Measurements from ENCODE around the gene SUCO. TPM values are rescaled to one million over a fixed set of nuclear protein-coding genes. Genes with fewer than 3 reads are reported as not detected.
"Not testable (repeated sequence)": the region's sequence is repeated elsewhere in the genome, so short reads cannot be mapped to it uniquely, and the experiment has no call there.

Gene SUCO
- polyA plus RNA-seq, 1 donor (not counting 4 experiments of a cell fraction or from before 2014, with no cell fraction given), result 13.8 TPM

DNA sequence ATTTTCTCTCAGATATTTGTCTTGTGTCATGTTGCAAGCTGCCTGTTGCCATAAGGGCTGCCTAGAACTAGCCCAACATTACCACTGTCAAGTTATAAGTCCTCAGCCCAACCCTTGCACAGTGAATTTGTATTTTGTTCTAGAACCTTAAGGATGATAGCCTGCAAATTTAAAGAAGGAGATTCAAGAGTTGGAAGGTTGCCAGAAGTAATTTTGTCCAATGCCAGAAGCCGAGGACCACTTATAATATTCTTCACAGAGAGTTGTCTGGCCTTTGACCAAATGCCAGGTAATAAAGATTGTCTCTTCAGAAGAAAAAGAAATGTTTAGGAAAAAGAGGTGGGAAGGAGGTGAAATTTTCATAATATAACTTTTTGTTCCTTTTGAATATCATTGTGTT is 40.5 kb upstream of the SUCO start:
- H3K9me3 ChIP-seq (ENCODE audit: control insufficient read depth, low read depth, low read length), result no peaks in the 10 kb centered on the region
- H3K27ac ChIP-seq (ENCODE audit: control insufficient read depth, insufficient read depth, low read length), result no peak overlapping the region
- H3K9ac ChIP-seq (ENCODE audit: control insufficient read depth, extremely low read depth, insufficient read depth, low read length), result no peak overlapping the region
- H3K79me2 ChIP-seq (ENCODE audit: control insufficient read depth, insufficient read depth, low read length), result no peaks in the 10 kb centered on the region
- no peaks in the 10 kb centered on the region for H3K36me3 ChIP-seq (ENCODE audit: control insufficient read depth in 2 of 2, extremely low read depth in 1 of 2, insufficient read depth in 2 of 2, low read length in 2 of 2)
- no peak overlapping the region for H3K4me2 ChIP-seq (ENCODE audit: control insufficient read depth, extremely low read depth, insufficient read depth, low read depth, low read length)
- H4K20me1 ChIP-seq (ENCODE audit: control insufficient read depth, extremely low read depth, insufficient read depth, low read length), result no peaks in the 10 kb centered on the region
- no peaks in the 10 kb centered on the region for H3K27me3 ChIP-seq (ENCODE audit: control insufficient read depth, extremely low read depth, insufficient read depth, low read length)
- no peak for DNase-seq (ENCODE audit: low read depth, low spot score)
- no peak overlapping the region for H2AFZ ChIP-seq (ENCODE audit: control insufficient read depth, low read length)
- H3K4me1 ChIP-seq (ENCODE audit: control insufficient read depth, extremely low read depth, insufficient read depth, low read length), result peaks cover 6% of the 10 kb centered on the region
- FAIRE-seq, result no peak
- no peak overlapping the region for H3K4me3 ChIP-seq (ENCODE audit: control insufficient read depth in 2 of 3, extremely low read depth in 1 of 3, insufficient read depth in 2 of 3, low read depth in 1 of 3, low read length in 3 of 3)
- H3K9me1 ChIP-seq (ENCODE audit: control insufficient read depth, extremely low read depth, insufficient read depth, low read length), result no peaks in the 10 kb centered on the region
- TF ChIP-seq EZH2 (IDR thresholded peaks at IDR 0.05; ENCODE audit: low read length), result no peak
- no peak for TF ChIP-seq CTCF (optimal IDR thresholded peaks at IDR 0.05 in 1 of 3, IDR thresholded peaks at IDR 0.05 in 1 of 3, conservative IDR thresholded peaks at IDR 0.05 in 1 of 3; ENCODE audit: extremely low read depth in 1 of 3, insufficient read depth in 2 of 3, low read length in 3 of 3)
- dilution Hi-C loops (cut with MboI; ENCODE audit: extremely low pct_ligation_motif_present, low sequenced_read_pairs), result no loop called here

DNA sequence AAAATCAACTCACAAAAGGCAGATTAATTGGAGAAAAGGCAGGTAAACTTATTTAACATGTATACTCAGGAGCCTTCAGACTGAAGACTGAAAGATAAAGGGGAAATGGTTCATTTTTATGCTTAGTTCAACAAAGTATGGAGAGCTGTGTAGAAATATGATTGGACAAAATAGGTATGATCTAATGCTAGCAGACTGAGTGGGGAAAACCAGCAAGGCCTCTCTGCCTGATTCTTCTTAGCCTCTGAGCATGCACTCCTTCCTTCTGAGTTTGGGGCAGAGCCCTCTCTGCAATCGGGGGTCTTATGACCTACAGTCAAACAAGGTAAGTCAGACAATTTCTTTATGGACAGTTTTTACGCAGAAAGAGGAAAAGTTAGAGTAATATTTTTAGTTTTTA is 38.8 kb upstream of the SUCO start:
- Histone ChIP-seq H3K4me1 (ENCODE audit: control insufficient read depth, extremely low read depth, insufficient read depth, low read length) (peaks cover 8% of the 10 kb centered on the region), H3K4me3 (ENCODE audit: control insufficient read depth in 2 of 3, extremely low read depth in 1 of 3, insufficient read depth in 2 of 3, low read depth in 1 of 3, low read length in 3 of 3) (no peak overlapping the region), H2AFZ (ENCODE audit: control insufficient read depth, low read length) (no peak overlapping the region), H3K36me3 (ENCODE audit: control insufficient read depth in 2 of 2, extremely low read depth in 1 of 2, insufficient read depth in 2 of 2, low read length in 2 of 2) (no peaks in the 10 kb centered on the region), H3K9ac (ENCODE audit: control insufficient read depth, extremely low read depth, insufficient read depth, low read length) (no peak overlapping the region), H3K27me3 (ENCODE audit: control insufficient read depth, extremely low read depth, insufficient read depth, low read length) (no peaks in the 10 kb centered on the region), H3K9me1 (ENCODE audit: control insufficient read depth, extremely low read depth, insufficient read depth, low read length) (no peaks in the 10 kb centered on the region), H3K9me3 (ENCODE audit: control insufficient read depth, low read depth, low read length) (no peaks in the 10 kb centered on the region), H4K20me1 (ENCODE audit: control insufficient read depth, extremely low read depth, insufficient read depth, low read length) (no peaks in the 10 kb centered on the region), H3K27ac (ENCODE audit: control insufficient read depth, insufficient read depth, low read length) (no peak overlapping the region), H3K4me2 (ENCODE audit: control insufficient read depth, extremely low read depth, insufficient read depth, low read depth, low read length) (no peak overlapping the region), H3K79me2 (ENCODE audit: control insufficient read depth, insufficient read depth, low read length) (no peaks in the 10 kb centered on the region)
- dilution Hi-C loops (cut with MboI; ENCODE audit: extremely low pct_ligation_motif_present, low sequenced_read_pairs), result no loop called here
- FAIRE-seq (no peak), DNase-seq (ENCODE audit: low read depth, low spot score) (no peak)
- TF ChIP-seq CTCF (optimal IDR thresholded peaks at IDR 0.05 in 1 of 3, IDR thresholded peaks at IDR 0.05 in 1 of 3, conservative IDR thresholded peaks at IDR 0.05 in 1 of 3; ENCODE audit: extremely low read depth in 1 of 3, insufficient read depth in 2 of 3, low read length in 3 of 3), result no peak
- no peak for TF ChIP-seq EZH2 (IDR thresholded peaks at IDR 0.05; ENCODE audit: low read length)

- dilution Hi-C loops (cut with MboI; ENCODE audit: extremely low pct_ligation_motif_present, low sequenced_read_pairs); DNase-seq (ENCODE audit: low read depth, low spot score): not testable (repeated sequence)
Observed at GRCh38 chr1:172496127-172496526, 36.8 kb upstream of the SUCO start.

More at GRCh38 chr1:172496127-172496526, 36.8 kb upstream of the SUCO start:
- H3K4me2 ChIP-seq (ENCODE audit: control insufficient read depth, extremely low read depth, insufficient read depth, low read depth, low read length); H3K36me3 ChIP-seq (ENCODE audit: control insufficient read depth in 2 of 2, extremely low read depth in 1 of 2, insufficient read depth in 2 of 2, low read length in 2 of 2); H4K20me1 ChIP-seq (ENCODE audit: control insufficient read depth, extremely low read depth, insufficient read depth, low read length); H2AFZ ChIP-seq (ENCODE audit: control insufficient read depth, low read length); H3K79me2 ChIP-seq (ENCODE audit: control insufficient read depth, insufficient read depth, low read length); H3K9me3 ChIP-seq (ENCODE audit: control insufficient read depth, low read depth, low read length); H3K9me1 ChIP-seq (ENCODE audit: control insufficient read depth, extremely low read depth, insufficient read depth, low read length); H3K27me3 ChIP-seq (ENCODE audit: control insufficient read depth, extremely low read depth, insufficient read depth, low read length); H3K4me3 ChIP-seq (ENCODE audit: control insufficient read depth in 2 of 3, extremely low read depth in 1 of 3, insufficient read depth in 2 of 3, low read depth in 1 of 3, low read length in 3 of 3); H3K9ac ChIP-seq (ENCODE audit: control insufficient read depth, extremely low read depth, insufficient read depth, low read length); H3K27ac ChIP-seq (ENCODE audit: control insufficient read depth, insufficient read depth, low read length); FAIRE-seq: not testable (repeated sequence)
- peaks cover 18% of the 10 kb centered on the region for H3K4me1 ChIP-seq (ENCODE audit: control insufficient read depth, extremely low read depth, insufficient read depth, low read length)

All from keratinocyte (primary cell).